Measurements from ENCODE around the gene CRACR2B. TPM values are rescaled to one million over a fixed set of nuclear protein-coding genes. Genes with fewer than 3 reads are reported as not detected.

Gene CRACR2B
- polyA plus RNA-seq, 12 donors = 5.8 to 34.3 (median 9.8) TPM; not detected in 1

DNA sequence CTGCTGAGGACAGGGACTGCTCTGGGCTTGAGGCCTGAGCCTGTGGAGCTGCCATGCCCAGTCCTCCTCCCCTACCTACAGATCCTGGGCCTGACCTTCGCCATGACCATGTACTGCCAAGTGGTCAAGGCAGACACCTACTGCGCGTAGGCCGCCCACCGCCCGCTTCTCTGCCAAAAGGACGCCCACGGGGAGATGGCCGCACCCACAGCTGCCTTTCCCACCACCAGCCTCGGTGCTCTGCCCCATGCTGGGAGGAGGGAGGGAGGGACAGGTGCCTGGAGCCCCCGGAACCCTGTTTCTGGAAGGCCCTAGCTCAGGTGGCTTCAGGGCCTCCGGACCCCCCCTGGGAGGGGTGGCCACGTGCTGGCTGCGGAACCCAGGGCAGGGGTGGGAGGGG is 38.8 kb downstream of the CRACR2B start:
- DNase-seq = no peak

- no peak for DNase-seq
These were observed 40.2 kb downstream of the CRACR2B start for GRCh38 chr11:867856-868358.

- no peak for DNase-seq
These were observed 40.7 kb downstream of the CRACR2B start for GRCh38 chr11:868394-868793.

GRCh38 chr11:868802-869201 is 41.1 kb downstream of the CRACR2B start:
- no peak for DNase-seq

DNA sequence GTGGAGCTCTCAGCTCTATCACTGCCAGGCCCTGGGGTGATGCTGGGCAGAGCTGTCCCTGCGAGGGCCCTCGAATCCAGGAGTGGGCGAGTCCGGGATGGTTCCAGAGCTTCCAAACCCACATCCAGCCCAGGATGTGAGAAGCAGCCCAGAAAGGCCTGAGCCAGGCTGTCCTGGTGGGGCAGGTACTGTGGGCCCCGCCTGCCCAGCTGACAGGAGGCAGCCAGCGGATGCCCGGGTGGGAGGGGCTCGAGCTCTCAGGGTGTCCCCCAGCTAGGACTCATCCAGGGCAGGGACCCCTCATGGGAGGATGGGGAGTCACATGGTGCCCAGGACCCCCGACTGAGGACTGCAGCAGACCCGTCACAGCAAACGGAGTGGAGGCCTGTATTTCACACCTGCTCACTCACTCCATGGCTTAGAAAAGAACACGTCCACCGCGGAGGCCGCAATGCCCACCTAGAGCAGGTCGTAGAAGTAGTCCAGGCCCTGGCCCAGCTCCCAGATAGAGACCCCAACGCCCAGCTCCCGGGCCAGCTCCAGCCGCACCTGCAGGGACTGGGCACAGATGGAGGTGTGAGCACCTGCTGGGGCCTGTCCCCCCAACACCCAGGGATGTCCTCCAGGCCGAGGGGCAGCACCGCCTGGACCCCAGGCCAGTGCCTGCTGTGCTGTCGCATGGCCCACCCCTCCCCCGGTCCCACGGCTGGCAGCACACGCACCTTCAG is 41.8 kb downstream of the CRACR2B start:
- no peak for DNase-seq

GRCh38 chr11:870127-870413 is 42.4 kb downstream of the CRACR2B start:
- no peak for DNase-seq

DNA sequence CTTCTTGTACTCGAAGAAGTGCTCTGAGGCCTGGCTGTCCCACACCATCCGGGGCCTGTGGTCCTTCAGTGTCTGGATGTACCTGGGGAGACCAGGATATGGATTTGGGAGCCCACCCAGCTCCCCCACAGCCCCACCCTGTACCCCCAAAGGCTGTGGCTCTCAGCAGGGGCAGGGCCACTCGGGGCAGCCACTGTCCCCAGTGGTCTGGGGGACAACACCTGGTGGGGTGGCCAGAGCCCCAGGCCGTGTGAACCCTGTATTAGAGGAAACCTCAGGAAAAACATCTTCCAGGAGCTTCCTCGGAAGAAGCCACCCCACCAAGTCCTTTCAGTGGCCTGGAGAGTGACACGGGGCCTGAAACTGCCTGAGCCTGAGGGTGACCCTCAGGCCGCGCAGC is 42.7 kb downstream of the CRACR2B start:
- DNase-seq = no peak

DNA sequence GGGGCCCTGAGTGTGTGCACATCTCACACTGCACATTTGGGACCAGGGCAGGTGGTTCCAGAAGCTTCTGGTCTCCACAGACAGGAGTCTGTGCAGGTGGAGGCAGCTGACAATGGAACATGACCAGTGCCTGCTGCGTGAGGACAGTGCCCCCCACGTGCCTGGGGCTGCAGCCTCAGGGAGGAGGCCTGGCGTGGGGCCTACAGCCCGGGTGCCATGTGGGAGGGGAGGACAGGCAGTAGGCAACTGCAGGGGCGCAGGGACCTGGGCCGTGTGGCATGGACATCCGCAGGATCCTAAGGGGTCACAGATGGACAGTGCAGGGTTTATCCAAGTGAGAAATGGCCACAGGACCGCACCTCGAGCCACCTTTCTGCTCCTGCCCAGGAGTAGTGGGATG is 43.8 kb downstream of the CRACR2B start:
- DNase-seq = no peak

- no peak for DNase-seq
These were observed 45.1 kb downstream of the CRACR2B start for GRCh38 chr11:872799-873198.

GRCh38 chr11:873706-874105 is 46.0 kb downstream of the CRACR2B start:
- DNase-seq = no peak

DNA sequence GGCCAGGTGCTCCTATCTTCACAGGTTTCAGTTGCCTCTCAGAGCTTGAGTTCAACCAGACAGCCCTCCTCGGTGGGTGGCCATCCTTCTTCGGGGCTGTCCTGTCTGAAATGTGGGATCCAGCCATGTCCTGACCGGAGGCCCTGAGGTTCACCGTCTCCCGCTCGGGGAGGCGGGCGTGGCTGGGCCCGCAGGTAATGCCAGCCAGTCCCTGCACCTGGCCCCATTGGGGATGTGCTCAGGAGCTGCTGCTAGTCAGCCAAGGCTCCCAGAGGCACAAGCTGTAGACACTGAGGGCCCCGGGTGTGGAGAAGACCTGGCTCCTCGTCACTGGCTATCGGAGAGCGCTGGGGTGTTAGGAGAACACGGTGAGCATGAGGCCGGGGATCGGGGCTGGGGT is 47.5 kb downstream of the CRACR2B start:
- no peak for DNase-seq

DNA sequence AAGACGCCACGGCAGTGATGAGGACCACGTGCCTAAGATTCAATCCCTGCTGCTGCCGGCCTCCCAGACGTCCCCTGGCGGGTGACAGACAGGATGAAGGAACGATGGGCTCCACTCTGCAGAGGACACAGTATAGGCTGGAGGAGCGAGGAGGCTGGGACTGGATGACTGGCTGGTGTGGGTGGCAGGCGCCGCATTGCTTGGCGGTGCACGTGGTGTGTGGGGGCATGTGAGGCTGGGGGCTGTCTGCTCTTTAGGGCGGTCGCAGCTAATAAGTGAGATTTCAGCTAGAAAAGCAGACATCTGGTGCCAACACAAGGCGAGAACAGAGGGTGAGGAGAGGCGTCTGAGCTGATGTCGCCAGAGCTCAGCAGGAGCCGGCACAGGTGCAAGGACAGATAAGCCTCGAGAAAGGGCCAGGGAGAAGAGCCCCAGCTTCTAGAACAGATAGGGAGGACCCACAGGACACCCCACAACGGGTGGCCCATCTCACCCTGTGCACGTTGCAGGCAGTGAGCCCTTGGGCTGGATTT is 48.1 kb downstream of the CRACR2B start:
- DNase-seq = no peak

- DNase-seq = peak; percentile 45
These were observed 48.8 kb downstream of the CRACR2B start for GRCh38 chr11:876545-876944.

DNA sequence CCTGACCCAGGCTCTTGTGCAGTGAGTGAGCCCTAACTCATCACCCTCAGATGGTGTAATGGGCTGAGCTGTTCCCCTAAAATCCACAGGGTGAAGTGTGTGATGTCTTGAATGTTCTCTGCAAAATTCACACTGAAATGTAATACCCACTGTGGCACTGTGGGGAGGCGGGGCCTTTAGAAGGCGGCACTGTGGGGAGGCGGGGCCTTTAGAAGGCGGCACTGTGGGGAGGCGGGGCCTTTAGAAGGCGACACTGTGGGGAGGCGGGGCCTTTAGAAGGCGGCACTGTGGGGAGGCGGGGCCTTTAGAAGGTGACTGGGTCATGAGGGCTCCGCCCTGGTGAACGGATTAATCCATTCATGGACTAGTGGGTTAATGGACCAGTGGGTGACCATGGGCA is 49.8 kb downstream of the CRACR2B start:
- DNase-seq = no peak

DNA sequence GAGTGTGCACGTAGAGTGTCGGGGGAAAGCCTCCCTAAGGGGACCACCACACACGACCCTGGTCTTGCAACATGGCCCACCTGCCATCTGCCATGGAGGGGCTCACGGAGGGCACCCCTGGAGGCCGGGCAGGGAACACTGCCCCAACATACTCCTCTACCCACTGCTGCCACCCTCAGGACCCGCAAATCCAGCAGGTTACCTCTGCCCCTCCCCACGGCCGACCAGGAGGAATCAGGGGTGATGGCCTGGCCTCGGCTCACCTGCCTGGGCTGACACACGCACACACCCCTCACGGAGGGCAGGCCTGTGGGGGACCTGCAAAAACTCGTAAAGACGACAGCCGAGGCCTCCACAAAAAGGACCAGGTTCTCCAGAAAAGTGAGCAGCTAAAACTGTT is 52.7 kb downstream of the CRACR2B start:
- no peak for DNase-seq

Other genes starting within 250 kb of the CRACR2B start
- gene IRF7, start 212.0 kb upstream of the CRACR2B start, polyA plus RNA-seq (ENCODE audit: insufficient read length in 12 of 12) = 10 to 100 TPM in 5 of 12 donors, 1 to 10 TPM in 6, not detected in 1; 6.6 to 15.3 (median 9.9) TPM
- gene CDHR5, start 203.0 kb upstream of the CRACR2B start, polyA plus RNA-seq (ENCODE audit: insufficient read length in 12 of 12) = 100 to 1,000 TPM in 1 of 12 donors, 1 to 10 TPM in 7, under 1 TPM in 3, not detected in 1; 0.49 to 137 (median 1.7) TPM
- gene SCT, start 200.7 kb upstream of the CRACR2B start, polyA plus RNA-seq (ENCODE audit: insufficient read length in 12 of 12) = 100 to 1,000 TPM in 1 of 12 donors, 10 to 100 TPM in 9, not detected in 2; 17.6 to 109 (median 52.1) TPM
- gene DRD4, start 190.7 kb upstream of the CRACR2B start, polyA plus RNA-seq (ENCODE audit: insufficient read length in 12 of 12) = under 1 TPM in 9 of 12 donors, not detected in 3; 0.36 to 0.98 (median 0.71) TPM
- gene DEAF1, start 132.7 kb upstream of the CRACR2B start, polyA plus RNA-seq (ENCODE audit: insufficient read length in 12 of 12) = 10 to 100 TPM in 11 of 12 donors, not detected in 1; 20.7 to 41.0 (median 24.3) TPM
- 10 to 100 TPM in 11 of 12 donors, not detected in 1; 13.0 to 34.8 (median 18.9) TPM for gene TMEM80, start 132.1 kb upstream of the CRACR2B start, polyA plus RNA-seq (ENCODE audit: insufficient read length in 12 of 12)
- 10 to 100 TPM in 4 of 12 donors, 1 to 10 TPM in 7, not detected in 1; 1.2 to 54.4 (median 2.7) TPM for gene EPS8L2, start 121.7 kb upstream of the CRACR2B start, polyA plus RNA-seq (ENCODE audit: insufficient read length in 12 of 12)
- 100 to 1,000 TPM in 1 of 12 donors, 10 to 100 TPM in 10, not detected in 1; 53.5 to 102 (median 62.2) TPM for gene TALDO1, start 80.5 kb upstream of the CRACR2B start, polyA plus RNA-seq (ENCODE audit: insufficient read length in 12 of 12)
- 10 to 100 TPM in 11 of 12 donors, not detected in 1; 32.8 to 54.7 (median 36.4) TPM for gene GATD1, start 50.4 kb upstream of the CRACR2B start, polyA plus RNA-seq (ENCODE audit: insufficient read length in 12 of 12)
- under 1 TPM in 10 of 12 donors, not detected in 2; 0.13 to 0.77 (median 0.36) TPM for gene CEND1, start 37.8 kb upstream of the CRACR2B start, polyA plus RNA-seq (ENCODE audit: insufficient read length in 12 of 12)
- 10 to 100 TPM in 6 of 12 donors, 1 to 10 TPM in 5, not detected in 1; 7.9 to 15.5 (median 10.6) TPM for gene SLC25A22, start 29.6 kb upstream of the CRACR2B start, polyA plus RNA-seq (ENCODE audit: insufficient read length in 12 of 12)
- 10 to 100 TPM in 1 of 12 donors, 1 to 10 TPM in 10, not detected in 1; 4.5 to 11.4 (median 6.5) TPM for gene PIDD1, start 22.7 kb upstream of the CRACR2B start, polyA plus RNA-seq (ENCODE audit: insufficient read length in 12 of 12)
- 1,000 to 10,000 TPM; 1,154 to 1,810 (median 1,407) TPM for gene RPLP2, start 18.0 kb upstream of the CRACR2B start, polyA plus RNA-seq (ENCODE audit: insufficient read length in 12 of 12)
- 10 to 100 TPM in 11 of 12 donors, not detected in 1; 19.5 to 40.3 (median 23.8) TPM for gene PNPLA2, start 9.0 kb upstream of the CRACR2B start, polyA plus RNA-seq (ENCODE audit: insufficient read length in 12 of 12)
- gene CD151, start 5.0 kb downstream of the CRACR2B start, polyA plus RNA-seq (ENCODE audit: insufficient read length in 12 of 12) = 100 to 1,000 TPM in 10 of 12 donors, 10 to 100 TPM in 1, not detected in 1; 75.9 to 300 (median 133) TPM
- gene POLR2L, start 14.6 kb downstream of the CRACR2B start, polyA plus RNA-seq (ENCODE audit: insufficient read length in 12 of 12) = 100 to 1,000 TPM in 6 of 12 donors, 10 to 100 TPM in 5, not detected in 1; 78.8 to 121 (median 100) TPM
- gene TSPAN4, start 14.9 kb downstream of the CRACR2B start, polyA plus RNA-seq (ENCODE audit: insufficient read length in 12 of 12) = 100 to 1,000 TPM in 1 of 12 donors, 10 to 100 TPM in 10, not detected in 1; 35.8 to 102 (median 46.9) TPM
- gene CHID1, start 82.9 kb downstream of the CRACR2B start, polyA plus RNA-seq (ENCODE audit: insufficient read length in 12 of 12) = 10 to 100 TPM in 11 of 12 donors, not detected in 1; 45.9 to 70.1 (median 58.2) TPM
- 100 to 1,000 TPM in 1 of 12 donors, 10 to 100 TPM in 10, not detected in 1; 39.8 to 131 (median 46.5) TPM for gene AP2A2, start 98.0 kb downstream of the CRACR2B start, polyA plus RNA-seq (ENCODE audit: insufficient read length in 12 of 12)
- gene MUC6, start 208.8 kb downstream of the CRACR2B start, polyA plus RNA-seq (ENCODE audit: insufficient read length in 12 of 12) = 1 to 10 TPM in 1 of 12 donors, under 1 TPM in 9, not detected in 2; 0.10 to 1.4 (median 0.31) TPM
- 10 to 100 TPM in 1 of 12 donors, under 1 TPM in 8, not detected in 3; 0.01 to 62.5 (median 0.08) TPM for gene MUC2, start 247.0 kb downstream of the CRACR2B start, polyA plus RNA-seq (ENCODE audit: insufficient read length in 12 of 12)

Data from muscle of arm (tissue), 12 donors.